ENCODE results near the gene NR6A1.

Gene NR6A1

GRCh38 chr9:124756011-124756410 lies 15.1 kb downstream of the NR6A1 start:
- Histone ChIP-seq H3K79me2 (ENCODE audit: insufficient read depth, low read length) (no peaks in the 10 kb centered on the region), H2AFZ (ENCODE audit: low read length) (no peak overlapping the region), H3K4me1 (ENCODE audit: insufficient read depth, low read length, poor library complexity, severe bottlenecking) (peaks cover 10% of the 10 kb centered on the region), H3K9ac (ENCODE audit: low read depth, low read length, poor library complexity, severe bottlenecking) (no peak overlapping the region), H3K4me3 (ENCODE audit: low read length, poor library complexity, severe bottlenecking) (no peak overlapping the region), H3F3A (ENCODE audit: low read depth) (no peaks in the 10 kb centered on the region), H4K20me1 (ENCODE audit: insufficient read depth, low read length, poor library complexity, severe bottlenecking) (no peaks in the 10 kb centered on the region), H3K4me2 (ENCODE audit: low read depth, low read length, poor library complexity, severe bottlenecking) (no peak overlapping the region), H3K9me2 (replicated peaks; ENCODE audit: low read depth, low read length) (no peaks in the 10 kb centered on the region), H3K27me3 (ENCODE audit: insufficient read depth, low read length, poor library complexity, severe bottlenecking) (no peaks in the 10 kb centered on the region), H3K36me3 (ENCODE audit: insufficient read depth, low read length) (no peaks in the 10 kb centered on the region), H3K9me3 (ENCODE audit: insufficient read depth, low read depth, low read length) (no peaks in the 10 kb centered on the region)
- no peak for TF ChIP-seq CTCF (conservative IDR thresholded peaks at IDR 0.05; ENCODE audit: low read length)
- no peak for TF ChIP-seq EZH2phosphoT487 (IDR thresholded peaks at IDR 0.05; ENCODE audit: borderline replicate concordance)

GRCh38 chr9:124755061-124755460 lies 16.1 kb downstream of the NR6A1 start:
- Histone ChIP-seq H4K20me1 (ENCODE audit: insufficient read depth, low read length, poor library complexity, severe bottlenecking) (no peaks in the 10 kb centered on the region), H3K4me1 (ENCODE audit: insufficient read depth, low read length, poor library complexity, severe bottlenecking) (peaks cover 10% of the 10 kb centered on the region), H3K4me3 (ENCODE audit: low read length, poor library complexity, severe bottlenecking) (no peak overlapping the region), H2AFZ (ENCODE audit: low read length) (no peak overlapping the region), H3K9me2 (replicated peaks; ENCODE audit: low read depth, low read length) (no peaks in the 10 kb centered on the region), H3K9me3 (ENCODE audit: insufficient read depth, low read depth, low read length) (no peaks in the 10 kb centered on the region), H3K4me2 (ENCODE audit: low read depth, low read length, poor library complexity, severe bottlenecking) (no peak overlapping the region), H3K27me3 (ENCODE audit: insufficient read depth, low read length, poor library complexity, severe bottlenecking) (no peaks in the 10 kb centered on the region), H3K79me2 (ENCODE audit: insufficient read depth, low read length) (0 out of 2 replicates have a peak, but pooled peaks cover 2% of the 10 kb centered on the region), H3F3A (ENCODE audit: low read depth) (no peaks in the 10 kb centered on the region), H3K36me3 (ENCODE audit: insufficient read depth, low read length) (no peaks in the 10 kb centered on the region), H3K9ac (ENCODE audit: low read depth, low read length, poor library complexity, severe bottlenecking) (no peak overlapping the region)
- TF ChIP-seq CTCF (conservative IDR thresholded peaks at IDR 0.05; ENCODE audit: low read length), result no peak
- no peak for TF ChIP-seq EZH2phosphoT487 (IDR thresholded peaks at IDR 0.05; ENCODE audit: borderline replicate concordance)

- no peaks in the 10 kb centered on the region for H3K27me3 ChIP-seq (ENCODE audit: insufficient read depth, low read length, poor library complexity, severe bottlenecking)
- peaks cover 10% of the 10 kb centered on the region for H3K4me1 ChIP-seq (ENCODE audit: insufficient read depth, low read length, poor library complexity, severe bottlenecking)
- H3K9ac ChIP-seq (ENCODE audit: low read depth, low read length, poor library complexity, severe bottlenecking), result no peak overlapping the region
- TF ChIP-seq EZH2phosphoT487 (IDR thresholded peaks at IDR 0.05; ENCODE audit: borderline replicate concordance) (no peak), CTCF (conservative IDR thresholded peaks at IDR 0.05; ENCODE audit: low read length) (peak; percentile 66)
- H3K9me2 ChIP-seq (replicated peaks; ENCODE audit: low read depth, low read length), result no peaks in the 10 kb centered on the region
- H3K9me3 ChIP-seq (ENCODE audit: insufficient read depth, low read depth, low read length), result no peaks in the 10 kb centered on the region
- H4K20me1 ChIP-seq (ENCODE audit: insufficient read depth, low read length, poor library complexity, severe bottlenecking), result no peaks in the 10 kb centered on the region
- H3K36me3 ChIP-seq (ENCODE audit: insufficient read depth, low read length), result no peaks in the 10 kb centered on the region
- H3F3A ChIP-seq (ENCODE audit: low read depth), result no peaks in the 10 kb centered on the region
- H3K4me3 ChIP-seq (ENCODE audit: low read length, poor library complexity, severe bottlenecking), result no peak overlapping the region
- H3K79me2 ChIP-seq (ENCODE audit: insufficient read depth, low read length), result 0 out of 2 replicates have a peak, but pooled peaks cover 3% of the 10 kb centered on the region
- H2AFZ ChIP-seq (ENCODE audit: low read length), result no peak overlapping the region
- no peak overlapping the region for H3K4me2 ChIP-seq (ENCODE audit: low read depth, low read length, poor library complexity, severe bottlenecking)
Measured at GRCh38 chr9:124754289-124754688, 16.8 kb downstream of the NR6A1 start.

Data from Loucy (cell line).